NT2/D1 (cell line): ENCODE results near the gene TMEM239.

Experiments used
- DNase-seq: peaks from one replicate; pipeline ENCODE4 v3.0.0-alpha.2; 2011; ENCODE audit warnings: low read depth, low spot score
- H3K27me3 ChIP-seq: 2 replicates; pipeline ENCODE4 v1.6.0; 2011; ENCODE audit warnings: mild to moderate bottlenecking; ENCODE audit not compliant: insufficient read length, insufficient read depth
- H3K36me3 ChIP-seq: 2 replicates; pipeline ENCODE4 v1.6.1; 2011; ENCODE audit warnings: mild to moderate bottlenecking, low read length, mixed read lengths; ENCODE audit not compliant: insufficient read depth, insufficient read length
- H3K4me1 ChIP-seq: 2 replicates; pipeline ENCODE4 v1.5.1; 2011; ENCODE audit not compliant: insufficient read depth, insufficient read length
- H3K4me3 ChIP-seq: 2 replicates; pipeline ENCODE4 v1.5.1; 2011; ENCODE audit warnings: low read depth; ENCODE audit not compliant: insufficient read length
- H3K9ac ChIP-seq: 2 replicates; pipeline ENCODE4 v1.6.0; 2011; ENCODE audit warnings: low read depth; ENCODE audit not compliant: insufficient read length
- H3K9me3 ChIP-seq: 2 replicates; pipeline ENCODE4 v1.5.1; 2011; ENCODE audit warnings: mild to moderate bottlenecking, low read length; ENCODE audit not compliant: insufficient read depth
- SUZ12 ChIP-seq: IDR thresholded peaks from 2 replicates; pipeline ENCODE4 v1.6.1; 2011; ENCODE audit not compliant: insufficient read length, insufficient read depth; ENCODE audit errors: extremely low read depth
- YY1 ChIP-seq: IDR thresholded peaks from 2 replicates; pipeline ENCODE4 v1.6.1; 2011; ENCODE audit not compliant: insufficient read length, insufficient read depth
- ZNF274 ChIP-seq: IDR thresholded peaks from 2 replicates; pipeline ENCODE4 v1.6.1; 2011; ENCODE audit warnings: mild to moderate bottlenecking, low read depth, low read length

TMEM239 gene

GRCh38 chr20:2864626-2865025, 48.5 kb downstream of the TMEM239 start:
- TF ChIP-seq YY1 (no peak), ZNF274 (no peak), SUZ12 (no peak)
- Histone ChIP-seq H3K4me3 (no peak overlapping the region), H3K27me3 (no peaks in the 10 kb centered on the region), H3K9ac (no peak overlapping the region), H3K9me3 (no peaks in the 10 kb centered on the region), H3K36me3 (peaks cover 62% of the 10 kb centered on the region), H3K4me1 (no peaks in the 10 kb centered on the region)
- DNase-seq = no peak

- Histone ChIP-seq H3K4me1 (no peaks in the 10 kb centered on the region), H3K9me3 (no peaks in the 10 kb centered on the region), H3K36me3 (peaks cover 60% of the 10 kb centered on the region), H3K4me3 (no peak overlapping the region), H3K27me3 (no peaks in the 10 kb centered on the region), H3K9ac (no peak overlapping the region)
- no peak for DNase-seq
- TF ChIP-seq SUZ12 = no peak
- TF ChIP-seq ZNF274 = no peak
- no peak for TF ChIP-seq YY1
Observed at GRCh38 chr20:2865101-2865500, 48.9 kb downstream of the TMEM239 start.

- Histone ChIP-seq H3K36me3 (peaks cover 55% of the 10 kb centered on the region), H3K4me3 (no peak overlapping the region), H3K4me1 (no peaks in the 10 kb centered on the region), H3K27me3 (no peaks in the 10 kb centered on the region), H3K9ac (no peak overlapping the region), H3K9me3 (no peaks in the 10 kb centered on the region)
- no peak for TF ChIP-seq SUZ12
- TF ChIP-seq ZNF274 = no peak
- no peak for TF ChIP-seq YY1
- DNase-seq = no peak
Observed at GRCh38 chr20:2865630-2866029, 49.5 kb downstream of the TMEM239 start.

- DNase-seq = no peak
- no peak for TF ChIP-seq YY1
- no peak for TF ChIP-seq ZNF274
- TF ChIP-seq SUZ12 = no peak
- Histone ChIP-seq H3K36me3 (peaks cover 49% of the 10 kb centered on the region), H3K27me3 (peaks cover 5% of the 10 kb centered on the region), H3K4me3 (no peak overlapping the region), H3K9me3 (no peaks in the 10 kb centered on the region), H3K4me1 (no peaks in the 10 kb centered on the region), H3K9ac (no peak overlapping the region)
Observed at GRCh38 chr20:2866236-2866635, 50.1 kb downstream of the TMEM239 start.

GRCh38 chr20:2867081-2867864, 51.1 kb downstream of the TMEM239 start:
- DNase-seq = no peak
- Histone ChIP-seq H3K27me3 (peaks cover 15% of the 10 kb centered on the region), H3K4me1 (peaks cover 3% of the 10 kb centered on the region), H3K36me3 (peaks cover 39% of the 10 kb centered on the region), H3K4me3 (no peak overlapping the region), H3K9me3 (no peaks in the 10 kb centered on the region), H3K9ac (no peak overlapping the region)
- TF ChIP-seq SUZ12 (no peak), ZNF274 (no peak), YY1 (no peak)
